ENCODE results near the gene COL13A1. TPM values are rescaled to one million over a fixed set of nuclear protein-coding genes. Genes with fewer than 3 reads are reported as not detected.

The COL13A1 gene
- polyA plus RNA-seq, 1 donor: 9.6 TPM

- Histone ChIP-seq H3K27me3 (ENCODE audit: control insufficient read depth, insufficient read depth, low read length) (peaks cover 4% of the 10 kb centered on the region), H3K27ac (ENCODE audit: low read length) (no peak overlapping the region), H3K9me3 (ENCODE audit: control insufficient read depth, low read depth, low read length) (no peaks in the 10 kb centered on the region), H3K36me3 (ENCODE audit: control insufficient read depth, insufficient read depth, low read length) (no peaks in the 10 kb centered on the region), H3K4me1 (ENCODE audit: control insufficient read depth, insufficient read depth, low read length) (no peaks in the 10 kb centered on the region), H3K4me3 (ENCODE audit: low read length) (no peak overlapping the region)
- WGBS (ENCODE audit: insufficient coverage, low lambda C conversion rate): no CpG with 5 or more reads among the region's 6 CpGs
- DNase-seq: no peak
Measured at GRCh38 chr10:69787681-69788080, 14.0 kb upstream of the COL13A1 start.

- Histone ChIP-seq H3K4me3 (ENCODE audit: low read length) (no peak overlapping the region), H3K4me1 (ENCODE audit: control insufficient read depth, insufficient read depth, low read length) (no peaks in the 10 kb centered on the region), H3K9me3 (ENCODE audit: control insufficient read depth, low read depth, low read length) (no peaks in the 10 kb centered on the region), H3K27me3 (ENCODE audit: control insufficient read depth, insufficient read depth, low read length) (peaks cover 3% of the 10 kb centered on the region), H3K36me3 (ENCODE audit: control insufficient read depth, insufficient read depth, low read length) (no peaks in the 10 kb centered on the region), H3K27ac (ENCODE audit: low read length) (no peak overlapping the region)
- no CpG with 5 or more reads among the region's 4 CpGs for whole genome bisulfite sequencing (ENCODE audit: insufficient coverage, low lambda C conversion rate)
- no peak for DNase-seq
Measured at GRCh38 chr10:69789164-69789576, 12.5 kb upstream of the COL13A1 start.

- no peak overlapping the region for H3K4me3 ChIP-seq (ENCODE audit: low read length)
- H3K36me3 ChIP-seq (ENCODE audit: control insufficient read depth, insufficient read depth, low read length): no peaks in the 10 kb centered on the region
- no peaks in the 10 kb centered on the region for H3K4me1 ChIP-seq (ENCODE audit: control insufficient read depth, insufficient read depth, low read length)
- 100% methylated on average over 2 of the region's 5 CpGs for WGBS (ENCODE audit: insufficient coverage, low lambda C conversion rate)
- DNase-seq: no peak
- no peak overlapping the region for H3K27ac ChIP-seq (ENCODE audit: low read length)
- H3K9me3 ChIP-seq (ENCODE audit: control insufficient read depth, low read depth, low read length): no peaks in the 10 kb centered on the region
- peaks cover 3% of the 10 kb centered on the region for H3K27me3 ChIP-seq (ENCODE audit: control insufficient read depth, insufficient read depth, low read length)
Measured at GRCh38 chr10:69791812-69792211, 9.9 kb upstream of the COL13A1 start.

GRCh38 chr10:69792341-69792740, 9.4 kb upstream of the COL13A1 start:
- peaks cover under 1% of the 10 kb centered on the region for H3K27me3 ChIP-seq (ENCODE audit: control insufficient read depth, insufficient read depth, low read length)
- WGBS (ENCODE audit: insufficient coverage, low lambda C conversion rate): no CpG with 5 or more reads among the region's 1 CpG
- H3K4me3 ChIP-seq (ENCODE audit: low read length): no peak overlapping the region
- H3K9me3 ChIP-seq (ENCODE audit: control insufficient read depth, low read depth, low read length): no peaks in the 10 kb centered on the region
- H3K27ac ChIP-seq (ENCODE audit: low read length): no peak overlapping the region
- DNase-seq: no peak
- H3K4me1 ChIP-seq (ENCODE audit: control insufficient read depth, insufficient read depth, low read length): no peaks in the 10 kb centered on the region
- no peaks in the 10 kb centered on the region for H3K36me3 ChIP-seq (ENCODE audit: control insufficient read depth, insufficient read depth, low read length)

GRCh38 chr10:69794673-69795072, 7.0 kb upstream of the COL13A1 start:
- no CpG with 5 or more reads among the region's 1 CpG for WGBS (ENCODE audit: insufficient coverage, low lambda C conversion rate)
- Histone ChIP-seq H3K36me3 (ENCODE audit: control insufficient read depth, insufficient read depth, low read length) (no peaks in the 10 kb centered on the region), H3K27me3 (ENCODE audit: control insufficient read depth, insufficient read depth, low read length) (no peaks in the 10 kb centered on the region), H3K4me1 (ENCODE audit: control insufficient read depth, insufficient read depth, low read length) (no peaks in the 10 kb centered on the region), H3K9me3 (ENCODE audit: control insufficient read depth, low read depth, low read length) (no peaks in the 10 kb centered on the region), H3K27ac (ENCODE audit: low read length) (no peak overlapping the region), H3K4me3 (ENCODE audit: low read length) (no peak overlapping the region)
- no peak for DNase-seq

- H3K27ac ChIP-seq (ENCODE audit: low read length): no peak overlapping the region
- no peak for DNase-seq
- H3K9me3 ChIP-seq (ENCODE audit: control insufficient read depth, low read depth, low read length): no peaks in the 10 kb centered on the region
- no CpG with 5 or more reads among the region's 1 CpG for WGBS (ENCODE audit: insufficient coverage, low lambda C conversion rate)
- no peaks in the 10 kb centered on the region for H3K4me1 ChIP-seq (ENCODE audit: control insufficient read depth, insufficient read depth, low read length)
- H3K36me3 ChIP-seq (ENCODE audit: control insufficient read depth, insufficient read depth, low read length): no peaks in the 10 kb centered on the region
- no peaks in the 10 kb centered on the region for H3K27me3 ChIP-seq (ENCODE audit: control insufficient read depth, insufficient read depth, low read length)
- no peak overlapping the region for H3K4me3 ChIP-seq (ENCODE audit: low read length)
Measured at GRCh38 chr10:69795242-69795934, 6.3 kb upstream of the COL13A1 start.

- H3K27me3 ChIP-seq (ENCODE audit: control insufficient read depth, insufficient read depth, low read length): peaks cover 24% of the 10 kb centered on the region
- no peak overlapping the region for H3K4me3 ChIP-seq (ENCODE audit: low read length)
- H3K4me1 ChIP-seq (ENCODE audit: control insufficient read depth, insufficient read depth, low read length): peaks cover 12% of the 10 kb centered on the region
- no peaks in the 10 kb centered on the region for H3K36me3 ChIP-seq (ENCODE audit: control insufficient read depth, insufficient read depth, low read length)
- DNase-seq: no peak
- no CpG with 5 or more reads among the region's 7 CpGs for WGBS (ENCODE audit: insufficient coverage, low lambda C conversion rate)
- H3K9me3 ChIP-seq (ENCODE audit: control insufficient read depth, low read depth, low read length): peaks cover 9% of the 10 kb centered on the region
- no peak overlapping the region for H3K27ac ChIP-seq (ENCODE audit: low read length)
Measured at GRCh38 chr10:69797959-69798358, 3.7 kb upstream of the COL13A1 start.

- Histone ChIP-seq H3K36me3 (ENCODE audit: control insufficient read depth, insufficient read depth, low read length) (no peaks in the 10 kb centered on the region), H3K4me1 (ENCODE audit: control insufficient read depth, insufficient read depth, low read length) (peaks cover 12% of the 10 kb centered on the region), H3K27me3 (ENCODE audit: control insufficient read depth, insufficient read depth, low read length) (peaks cover 41% of the 10 kb centered on the region), H3K27ac (ENCODE audit: low read length) (no peak overlapping the region), H3K4me3 (ENCODE audit: low read length) (no peak overlapping the region), H3K9me3 (ENCODE audit: control insufficient read depth, low read depth, low read length) (peaks cover 9% of the 10 kb centered on the region)
- no CpG with 5 or more reads among the region's 3 CpGs for WGBS (ENCODE audit: insufficient coverage, low lambda C conversion rate)
- peak; percentile 76 to 81 for DNase-seq
Measured at GRCh38 chr10:69800109-69800508, 1.6 kb upstream of the COL13A1 start.

GRCh38 chr10:69800665-69801064, 1.0 kb upstream of the COL13A1 start:
- Histone ChIP-seq H3K9me3 (ENCODE audit: control insufficient read depth, low read depth, low read length) (peaks cover 9% of the 10 kb centered on the region), H3K27ac (ENCODE audit: low read length) (no peak overlapping the region), H3K4me3 (ENCODE audit: low read length) (no peak overlapping the region), H3K4me1 (ENCODE audit: control insufficient read depth, insufficient read depth, low read length) (peaks cover 12% of the 10 kb centered on the region), H3K36me3 (ENCODE audit: control insufficient read depth, insufficient read depth, low read length) (no peaks in the 10 kb centered on the region), H3K27me3 (ENCODE audit: control insufficient read depth, insufficient read depth, low read length) (peaks cover 41% of the 10 kb centered on the region)
- no peak for DNase-seq
- no CpG with 5 or more reads among the region's 2 CpGs for WGBS (ENCODE audit: insufficient coverage, low lambda C conversion rate)

GRCh38 chr10:69801094-69801433, 642 bp upstream of the COL13A1 start:
- no CpG with 5 or more reads among the region's 8 CpGs for WGBS (ENCODE audit: insufficient coverage, low lambda C conversion rate)
- Histone ChIP-seq H3K9me3 (ENCODE audit: control insufficient read depth, low read depth, low read length) (peaks cover 9% of the 10 kb centered on the region), H3K4me3 (ENCODE audit: low read length) (no peak overlapping the region), H3K27ac (ENCODE audit: low read length) (no peak overlapping the region), H3K27me3 (ENCODE audit: control insufficient read depth, insufficient read depth, low read length) (peaks cover 41% of the 10 kb centered on the region), H3K36me3 (ENCODE audit: control insufficient read depth, insufficient read depth, low read length) (no peaks in the 10 kb centered on the region), H3K4me1 (ENCODE audit: control insufficient read depth, insufficient read depth, low read length) (peaks cover 12% of the 10 kb centered on the region)
- peak; percentile 36 to 57 for DNase-seq

Measured in large intestine (tissue), 3 donors.